H1 (cell line): ENCODE results near the gene RNF166. TPM values are rescaled to one million over a fixed set of nuclear protein-coding genes. Genes with fewer than 3 reads are reported as not detected.

Source experiments
- BACH1 ChIP-seq: IDR thresholded peaks from 2 replicates; pipeline ENCODE4 v1.6.1; 2012; ENCODE audit warnings: low read length, improper control_type of control experiment
- CHD2 ChIP-seq: IDR thresholded peaks from 2 replicates; pipeline ENCODE4 v1.6.1; 2012; ENCODE audit warnings: low read length, improper control_type of control experiment
- HDAC2 ChIP-seq, 2 experiments: fragments of 300-600 bp in 1 of 2; sonication (generic) in 1 of 2; IDR thresholded peaks; 2 replicates each; pipeline ENCODE4 v1.6.1; 2011 to 2012; ENCODE audit warnings: low read depth in 2 of 2, low read length in 2 of 2, mild to moderate bottlenecking in 2 of 2, moderate library complexity in 2 of 2, borderline replicate concordance in 1 of 2, inconsistent platforms in 1 of 2
- NRF1 ChIP-seq: IDR thresholded peaks from 2 replicates; pipeline ENCODE4 v1.6.1; 2011; ENCODE audit warnings: mild to moderate bottlenecking, low read depth, low read length, improper control_type of control experiment
- SIX5 ChIP-seq: IDR thresholded peaks from 2 replicates; pipeline ENCODE4 v1.6.1; 2011; ENCODE audit warnings: mild to moderate bottlenecking, low read depth, low read length
- TEAD4 ChIP-seq: IDR thresholded peaks from 2 replicates; pipeline ENCODE4 v1.6.1; 2012; ENCODE audit warnings: low read depth, low read length, inconsistent platforms, mixed read lengths
- polyA plus RNA-seq, 7 experiments: library from polyadenylated mRNA; depleted of rRNA in 3 of 7; stranded (reverse) in 5 of 7; unstranded in 2 of 7; fragments of >200 nt in 5 of 7; fragments of 200-250 nt in 2 of 7; gene quantifications; 1 replicate in 5 of 7; 2 replicates in 1 of 7; 4 replicates in 1 of 7; pipeline versions ENCODE4 v1.2.1 to v1.2.3, GENCODE V29; 2011 to 2013; ENCODE audit warnings: missing spikeins in 2 of 7, mixed read lengths in 2 of 7
- total RNA-seq: library from RNA; stranded (reverse); fragmentation: NEBNext Ultra II Directional; extraction: Animal tissue kit (Norgen Biotek cat#: 25700); gene quantifications from 2 replicates; pipeline ENCODE4 v1.2.1, GENCODE V29; 2021

Gene RNF166
- total and polyA plus RNA-seq, 2 of the 8 experiments (the other 6 are each of a cell fraction or from before 2014, with no cell fraction given), result 29.8 to 31.2 TPM

- TF ChIP-seq TEAD4 (no peak), BACH1 (no peak), NRF1 (no peak), CHD2 (no peak), SIX5 (no peak), HDAC2 (IDR thresholded peaks at IDR 0.05; ENCODE audit: borderline replicate concordance in 1 of 2, low read depth in 2 of 2, low read length in 2 of 2) (no peak)
- TF ChIP-seq, all 59 proteins: peak for 0
Observed at GRCh38 chr16:88736088-88736487, 29.9 kb upstream of the RNF166 start (continued).
